B cell (primary cell): ENCODE results near the gene JMJD8. TPM values are rescaled to one million over a fixed set of nuclear protein-coding genes. Genes with fewer than 3 reads are reported as not detected.
"Not testable (repeated sequence)": the region's sequence is repeated elsewhere in the genome, so short reads cannot be mapped to it uniquely, and the experiment has no call there.

ENCODE experiments used
- ATAC-seq: fragments of 200-7000 bp; cut with Tn5 transposase; one replicate; pipeline ENCODE4 v1.10.0; 2021; ENCODE audit warnings: low read depth, mild to moderate bottlenecking, moderate number of reproducible peaks, moderate library complexity
- CTCF ChIA-PET: fragments of 350-600 bp; sonication (Branson Sonifier 250); formaldehyde crosslinking; loops from one replicate; lab custom pipeline; 2021; ENCODE audit warnings: antibody characterized with exemption, inconsistent platforms; lab: Charles Lee
- POLR2A ChIA-PET: fragments of 350-600 bp; sonication (Branson Sonifier 250); formaldehyde crosslinking; loops from one replicate; lab custom pipeline; 2021; ENCODE audit warnings: antibody characterized with exemption; lab: Charles Lee
- DNase-seq: peaks from one replicate; pipeline ENCODE4 v3.0.0; 2013
- H2AFZ ChIP-seq: 2 replicates; pipeline ENCODE4 v1.6.1; 2012; ENCODE audit warnings: mild to moderate bottlenecking, low read depth, low read length; ENCODE audit not compliant: insufficient read depth, poor library complexity, severe bottlenecking
- H3K27ac ChIP-seq, 2 donors: 1 replicate in 1 of 2; 2 replicates in 1 of 2; pipeline ENCODE4 v1.5.1; 2012 to 2013; ENCODE audit warnings: low read length in 2 of 2, mild to moderate bottlenecking in 2 of 2, moderate library complexity in 1 of 2
- H3K27me3 ChIP-seq, 4 experiments: fragments of 200-600 bp in 1 of 4; sonication (generic) in 1 of 4; replicated peaks in 1 of 4; 1 replicate in 2 of 4; 2 replicates in 2 of 4; pipeline versions ENCODE4 v1.6.1 to v1.7.0; 2013 to 2016; ENCODE audit warnings: low read length in 3 of 4, mild to moderate bottlenecking in 2 of 4, mixed read lengths in 1 of 4, moderate library complexity in 1 of 4; ENCODE audit not compliant: insufficient read depth in 4 of 4, control insufficient read depth in 3 of 4; ENCODE audit errors: control extremely low read depth in 1 of 4
- H3K36me3 ChIP-seq, 2 experiments: replicated peaks in 1 of 2; 1 replicate in 1 of 2; 2 replicates in 1 of 2; pipeline versions ENCODE4 v1.6.1 to v1.7.1; 2013; ENCODE audit warnings: low read length in 1 of 2; ENCODE audit not compliant: insufficient read depth in 2 of 2, control insufficient read depth in 1 of 2; ENCODE audit errors: control extremely low read depth in 1 of 2, extremely low read depth in 1 of 2
- H3K4me1 ChIP-seq, 2 donors: fragments of 200-600 bp in 1 of 2; sonication (generic) in 1 of 2; 1 replicate in 1 of 2; 2 replicates in 1 of 2; pipeline versions ENCODE4 v1.5.1 to v1.6.1; 2013 to 2017; ENCODE audit warnings: low read length in 2 of 2; ENCODE audit not compliant: control insufficient read depth in 2 of 2, insufficient read depth in 2 of 2
- H3K4me2 ChIP-seq: replicated peaks from 2 replicates; pipeline ENCODE3; 2012; ENCODE audit warnings: mild to moderate bottlenecking, low read depth, low read length; ENCODE audit not compliant: poor library complexity, severe bottlenecking
- H3K4me3 ChIP-seq, 5 experiments: fragments of 200-600 bp in 1 of 5; sonication (generic) in 1 of 5; 1 replicate in 3 of 5; 2 replicates in 2 of 5; pipeline versions ENCODE4 v1.5.1 to v1.7.0; 2011 to 2016; ENCODE audit warnings: low read length in 4 of 5, mild to moderate bottlenecking in 4 of 5, low read depth in 2 of 5, control low read depth in 1 of 5, moderate library complexity in 1 of 5; ENCODE audit not compliant: insufficient read depth in 1 of 5; ENCODE audit errors: control extremely low read depth in 1 of 5, extremely low read depth in 1 of 5
- H3K79me2 ChIP-seq: fragments of 200-600 bp; sonication (generic); one replicate; pipeline ENCODE4 v1.6.0; 2016; ENCODE audit warnings: low read length; ENCODE audit not compliant: control insufficient read depth, insufficient read depth
- H3K9ac ChIP-seq: fragments of 200-600 bp; sonication (generic); 2 replicates; pipeline ENCODE4 v1.6.1; 2017; ENCODE audit warnings: mild to moderate bottlenecking, low read length, moderate library complexity
- H3K9me3 ChIP-seq, 3 donors: one replicate each; pipeline versions ENCODE4 v1.6.1 to v1.7.1; 2013; ENCODE audit warnings: low read length in 2 of 3; ENCODE audit not compliant: control insufficient read depth in 2 of 3, insufficient read depth in 1 of 3; ENCODE audit errors: control extremely low read depth in 1 of 3
- H4K20me1 ChIP-seq: 2 replicates; pipeline ENCODE4 v1.6.0; 2012; ENCODE audit warnings: mild to moderate bottlenecking, low read length; ENCODE audit not compliant: insufficient read depth, control insufficient read depth, poor library complexity, severe bottlenecking
- H3K27ac Mint-ChIP-seq: one replicate; pipeline ENCODE4 v1.8.0; 2021; ENCODE audit warnings: mixed read lengths
- H3K27me3 Mint-ChIP-seq: one replicate; pipeline ENCODE4 v1.8.0; 2021; ENCODE audit warnings: mixed read lengths
- H3K4me1 Mint-ChIP-seq: one replicate; pipeline ENCODE4 v1.8.0; 2021; ENCODE audit warnings: mixed read lengths
- H3K4me3 Mint-ChIP-seq: one replicate; pipeline ENCODE4 v1.8.0; 2021; ENCODE audit warnings: mixed read lengths
- H3K9me3 Mint-ChIP-seq: one replicate; pipeline ENCODE4 v1.8.0; 2022; ENCODE audit warnings: mixed read lengths; ENCODE audit not compliant: insufficient read depth
- CTCF ChIP-seq: fragments of 200-600 bp; IDR thresholded peaks from one replicate; pipeline ENCODE4 v1.8.0; 2022; ENCODE audit warnings: antibody characterized with exemption, mild to moderate bottlenecking
- EZH2 ChIP-seq: IDR thresholded peaks from 2 replicates; pipeline ENCODE4 v1.6.1; 2012; ENCODE audit warnings: borderline replicate concordance, low read depth, mild to moderate bottlenecking, moderate library complexity, low read length; ENCODE audit not compliant: insufficient read depth, poor library complexity, severe bottlenecking
- WGBS: methylation state at CpG from one replicate; pipeline ENCODE4 v1.1.5; 2013; ENCODE audit warnings: missing lambda C conversion rate; ENCODE audit not compliant: insufficient coverage; 5-methylcytosine and 5-hydroxymethylcytosine counted together
- intact Hi-C: fragments of 100-400 bp; cut with micrococcal nuclease; formaldehyde crosslinking; loops from one replicate; pipeline ENCODE4 v1.10.0; 2022
- polyA plus RNA-seq: library from polyadenylated mRNA; depleted of rRNA; stranded (reverse); fragments of >200 nt; gene quantifications from 2 replicates; pipeline ENCODE4 v1.2.3, GENCODE V29; 2012
- total RNA-seq, 2 donors: library from RNA; stranded (reverse); fragments of 120-200 nt in 1 of 2; gene quantifications; 1 replicate in 1 of 2; 2 replicates in 1 of 2; pipeline versions ENCODE4 v1.2.3 to v1.2.4, GENCODE V29; 2013 to 2022

Gene JMJD8
- total and polyA plus RNA-seq, 2 donors (not counting 1 experiment from before 2014, with no cell fraction given) = 46.3 to 69.3 TPM

DNA sequence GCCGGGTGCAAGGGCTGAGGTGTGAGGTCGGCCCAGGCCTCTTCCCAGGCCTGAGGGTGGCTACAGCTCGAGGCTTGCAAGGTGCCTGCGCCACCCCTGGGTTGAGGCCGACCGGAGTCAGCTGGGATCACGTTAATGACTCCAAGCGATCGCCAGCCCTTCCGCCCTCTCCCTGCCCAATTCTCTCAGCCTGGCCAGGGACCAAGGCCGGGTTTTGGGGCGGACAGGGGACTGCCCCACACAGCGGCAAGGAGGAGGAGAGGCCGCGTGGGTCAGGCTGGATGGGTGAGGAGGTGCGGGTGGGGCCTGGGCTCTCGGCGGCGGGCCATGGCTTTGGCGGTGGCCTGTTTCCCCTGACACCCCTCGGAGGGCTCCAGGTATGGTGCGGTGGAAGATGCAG is 9.2 kb upstream of the JMJD8 start:
- CTCF ChIA-PET = no interaction called here
- POLR2A ChIA-PET = no interaction called here
- TF ChIP-seq EZH2 = no peak
- no peak for TF ChIP-seq CTCF
- ATAC-seq (no peak), DNase-seq (no peak)
- Histone ChIP-seq H4K20me1 (peaks cover 4% of the 10 kb centered on the region), H3K4me3 (no peak overlapping the region), H3K4me2 (peak overlapping the region; percentile 96), H3K4me1 (peaks cover 37 to 42% of the 10 kb centered on the region in 2 donors), H3K36me3 (no peaks in the 10 kb centered on the region), H3K79me2 (peaks cover 14% of the 10 kb centered on the region), H3K27me3 (peaks cover 0 to 42% (median 15%) of the 10 kb centered on the region in 4 experiments), H3K9ac (no peak overlapping the region), H3K9me3 (peaks cover 0 to 28% (median 0%) of the 10 kb centered on the region in 3 donors), H2AFZ (no peak overlapping the region), H3K27ac (no peak overlapping the region)
- Mint-ChIP-seq H3K27ac (no peak overlapping the region), H3K4me1 (peaks cover 29% of the 10 kb centered on the region), H3K27me3 (peaks cover 17% of the 10 kb centered on the region), H3K4me3 (peak overlapping the region; percentile 39), H3K9me3 (no peaks in the 10 kb centered on the region)
- intact Hi-C loops = no loop called here
- 51% methylated on average over 20 of the region's 22 CpGs for WGBS

- intact Hi-C loops = no loop called here
- Histone ChIP-seq H3K36me3 (no peaks in the 10 kb centered on the region), H3K9ac (no peak overlapping the region), H3K4me1 (peaks cover 37 to 42% of the 10 kb centered on the region in 2 donors), H4K20me1 (peaks cover 4% of the 10 kb centered on the region), H3K4me2 (no peak overlapping the region), H3K27ac (no peak overlapping the region), H3K27me3 (peaks cover 0 to 42% (median 14%) of the 10 kb centered on the region in 4 experiments), H3K79me2 (peaks cover 14% of the 10 kb centered on the region), H3K4me3 (no peak overlapping the region), H3K9me3 (peaks cover 0 to 28% (median 0%) of the 10 kb centered on the region in 3 donors), H2AFZ (no peak overlapping the region)
- ATAC-seq (no peak), DNase-seq (no peak)
- TF ChIP-seq CTCF (no peak), EZH2 (no peak)
- H3K27me3 Mint-ChIP-seq = peaks cover 17% of the 10 kb centered on the region
- no CpG with 5 or more reads among the region's 10 CpGs for WGBS
- CTCF ChIA-PET = no interaction called here
- POLR2A ChIA-PET = no interaction called here
- peaks cover 29% of the 10 kb centered on the region for H3K4me1 Mint-ChIP-seq
- H3K27ac Mint-ChIP-seq = no peak overlapping the region
- peak overlapping the region; percentile 55 for H3K4me3 Mint-ChIP-seq
- H3K9me3 Mint-ChIP-seq = no peaks in the 10 kb centered on the region
Measured at GRCh38 chr16:692356-693108, 8.4 kb upstream of the JMJD8 start.

- H3K9me3 Mint-ChIP-seq, H3K4me2 ChIP-seq, H4K20me1 ChIP-seq, H2AFZ ChIP-seq, H3K27ac ChIP-seq, ATAC-seq, CTCF ChIA-PET, H3K36me3 ChIP-seq, H3K9ac ChIP-seq, H3K4me3 ChIP-seq, POLR2A ChIA-PET, DNase-seq, intact Hi-C loops: not testable (repeated sequence)
- H3K27ac Mint-ChIP-seq = peak overlapping the region; percentile 85
- Histone ChIP-seq H3K27me3 (peaks cover 0 to 34% (median 12%) of the 10 kb centered on the region in 4 experiments), H3K79me2 (peaks cover 18% of the 10 kb centered on the region), H3K4me1 (peaks cover 36 to 40% of the 10 kb centered on the region in 2 donors), H3K9me3 (peaks cover 0 to 28% (median 0%) of the 10 kb centered on the region in 3 donors)
- WGBS = 91% methylated on average over 14 of the region's 16 CpGs
- peaks cover 29% of the 10 kb centered on the region for H3K4me1 Mint-ChIP-seq
- peaks cover 12% of the 10 kb centered on the region for H3K27me3 Mint-ChIP-seq
- peak overlapping the region; percentile 76 for H3K4me3 Mint-ChIP-seq
Measured at GRCh38 chr16:691242-691641, 7.1 kb upstream of the JMJD8 start.
